GM12891 (cell line): Measurements from ENCODE around the gene DBN1.

Experiments
- PAX5 ChIP-seq: IDR thresholded peaks from 2 replicates; pipeline ENCODE4 v1.6.1; 2011; ENCODE audit warnings: low read length, moderate library complexity, mild to moderate bottlenecking; ENCODE audit not compliant: insufficient read depth, severe bottlenecking
- POLR2A ChIP-seq: IDR thresholded peaks from 2 replicates; pipeline ENCODE4 v1.6.1; 2011; ENCODE audit warnings: low read depth, low read length, control low read depth
- POLR2AphosphoS5 ChIP-seq: IDR thresholded peaks from 2 replicates; pipeline ENCODE4 v1.6.1; 2011; ENCODE audit warnings: low read depth, low read length, control low read depth
- SPI1 ChIP-seq: IDR thresholded peaks from 2 replicates; pipeline ENCODE4 v1.6.1; 2011; ENCODE audit warnings: low read depth, low read length, control low read depth
- TAF1 ChIP-seq: IDR thresholded peaks from 2 replicates; pipeline ENCODE4 v1.6.1; 2011; ENCODE audit warnings: low read depth, low read length, control low read depth

- no peak for TF ChIP-seq POLR2A
- TF ChIP-seq TAF1: no peak
- no peak for TF ChIP-seq POLR2AphosphoS5
- no peak for TF ChIP-seq SPI1
- no peak for TF ChIP-seq PAX5
Observed at GRCh38 chr5:177496727-177497291, 23.4 kb upstream of the DBN1 start.
